Activated naive CD4-positive, alpha-beta T cell treated with anti-CD3 and anti-CD28 coated beads, Interleukin-2, amount 50 U/mL, for 24 hours (primary cell): Measurements from ENCODE around the gene MOGAT2.

ENCODE experiments used
- H3K27ac Mint-ChIP-seq: one replicate; pipeline ENCODE4 v1.8.0; 2021; ENCODE audit warnings: mild to moderate bottlenecking, mixed read lengths
- H3K27me3 Mint-ChIP-seq: one replicate; pipeline ENCODE4 v1.8.0; 2021; ENCODE audit warnings: mixed read lengths
- H3K36me3 Mint-ChIP-seq: one replicate; pipeline ENCODE4 v1.8.0; 2021; ENCODE audit warnings: mixed read lengths
- H3K4me1 Mint-ChIP-seq: one replicate; pipeline ENCODE4 v1.8.0; 2021; ENCODE audit warnings: mixed read lengths
- H3K4me3 Mint-ChIP-seq: one replicate; pipeline ENCODE4 v1.8.0; 2021; ENCODE audit warnings: mild to moderate bottlenecking, mixed read lengths
- H3K9me3 Mint-ChIP-seq: one replicate; pipeline ENCODE4 v1.8.0; 2021; ENCODE audit warnings: mixed read lengths

Gene MOGAT2

DNA sequence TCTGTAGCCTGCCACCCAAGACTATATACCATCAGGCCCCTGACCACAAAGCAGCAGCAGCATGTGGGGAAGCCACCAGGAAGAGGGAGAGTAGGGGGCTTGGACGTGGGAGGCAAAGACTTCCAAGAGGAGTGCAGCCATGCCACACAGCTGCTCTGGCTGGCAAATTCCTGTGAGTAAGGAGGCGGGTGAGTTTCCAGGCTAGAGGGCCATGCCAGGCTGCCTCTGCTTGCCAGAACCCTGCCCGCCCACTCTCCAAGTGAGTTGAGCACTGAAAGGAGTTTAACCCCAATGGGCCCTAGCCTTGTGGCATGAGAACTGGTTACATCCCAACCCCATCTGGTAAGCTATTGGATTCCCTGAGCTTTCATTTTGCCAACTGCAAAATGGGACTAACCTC is 46.2 kb downstream of the MOGAT2 start:
- Mint-ChIP-seq H3K4me3 (no peak overlapping the region), H3K4me1 (peaks cover 10% of the 10 kb centered on the region), H3K36me3 (no peaks in the 10 kb centered on the region)

DNA sequence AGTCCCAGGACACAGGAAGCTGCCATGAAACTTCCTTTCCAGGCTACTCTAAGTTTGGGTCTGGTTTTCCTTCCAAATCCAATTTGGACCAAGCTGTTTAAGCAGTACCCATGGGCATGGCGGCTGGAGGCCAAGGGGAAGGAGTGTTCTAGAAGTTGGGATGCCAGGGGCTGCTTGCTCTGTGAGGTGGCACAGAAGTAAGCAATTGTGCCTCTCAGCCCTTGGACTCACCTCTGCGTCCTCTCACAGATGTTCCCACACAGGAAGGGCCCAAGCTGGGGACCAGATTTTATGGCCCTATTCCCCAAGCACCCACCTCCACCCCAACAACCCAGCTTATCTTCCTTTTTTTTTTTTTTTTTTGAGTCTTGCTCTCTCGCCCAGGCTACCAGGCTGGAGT is 47.5 kb downstream of the MOGAT2 start:
- Mint-ChIP-seq H3K4me3 (no peak overlapping the region), H3K27me3 (peaks cover 7% of the 10 kb centered on the region), H3K27ac (no peak overlapping the region), H3K36me3 (no peaks in the 10 kb centered on the region), H3K4me1 (peaks cover 20% of the 10 kb centered on the region), H3K9me3 (no peaks in the 10 kb centered on the region)

More for the DNA sequence above, 46.2 kb downstream of the MOGAT2 start:
- Mint-ChIP-seq H3K27me3 (peaks cover 1% of the 10 kb centered on the region), H3K27ac (no peak overlapping the region), H3K9me3 (no peaks in the 10 kb centered on the region)

DNA sequence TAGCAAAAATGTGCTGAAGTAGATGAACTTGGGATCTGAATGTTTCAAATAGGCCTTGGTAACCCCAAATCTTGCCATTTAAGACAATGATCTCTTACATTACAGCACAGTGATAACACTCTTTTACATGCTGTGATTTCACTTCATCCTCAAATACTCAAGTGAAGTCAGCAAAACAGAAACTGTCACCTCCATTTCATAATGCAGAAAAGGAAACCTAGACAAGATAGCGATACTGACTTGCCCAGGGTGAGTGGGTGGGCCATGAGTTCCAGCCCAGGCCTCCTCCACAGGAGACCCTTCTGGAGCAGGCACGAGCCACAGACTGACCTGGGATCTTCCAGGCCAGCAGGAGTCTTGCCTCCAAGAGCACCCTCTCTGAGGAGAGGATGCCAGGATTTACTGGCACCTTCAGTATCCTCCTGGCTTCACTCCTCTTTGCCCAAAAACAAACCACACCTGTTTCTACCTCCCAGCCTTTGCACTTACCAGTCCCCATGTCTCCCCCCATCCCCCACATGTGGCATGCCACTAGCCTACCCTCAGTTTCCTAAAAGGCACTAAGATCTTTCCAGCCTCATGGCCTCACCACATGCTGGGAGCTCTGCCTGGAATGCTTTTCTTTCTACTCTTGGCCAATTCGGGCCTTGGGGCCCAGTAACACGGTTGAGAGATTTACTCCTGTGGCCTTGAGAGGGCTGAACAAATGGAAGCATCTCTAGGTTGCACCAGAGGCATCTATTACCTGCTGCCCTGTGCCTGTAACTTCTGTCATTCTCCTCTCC is 49.0 kb downstream of the MOGAT2 start:
- no peaks in the 10 kb centered on the region for H3K9me3 Mint-ChIP-seq

DNA sequence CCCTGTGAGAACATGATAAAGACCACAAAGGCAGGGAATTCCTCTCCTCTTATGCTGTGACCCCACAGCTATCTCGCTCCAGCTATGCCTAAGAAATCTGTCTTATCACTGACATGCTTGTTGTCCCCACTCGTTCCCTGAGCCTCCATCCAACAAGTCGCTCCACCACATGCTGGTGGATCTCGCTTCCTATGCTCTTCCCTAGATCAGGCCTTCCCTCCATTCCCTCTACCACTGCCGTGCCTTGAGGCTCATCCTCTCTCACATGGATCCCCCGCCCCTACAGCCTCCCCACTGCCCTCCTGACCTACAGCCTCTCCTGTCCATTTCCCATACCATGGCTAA is 49.6 kb downstream of the MOGAT2 start:
- Mint-ChIP-seq H3K4me3 (peak overlapping the region; percentile 80), H3K27me3 (peaks cover 13% of the 10 kb centered on the region), H3K27ac (peak overlapping the region; percentile 57), H3K9me3 (no peaks in the 10 kb centered on the region), H3K4me1 (peaks cover 21% of the 10 kb centered on the region), H3K36me3 (no peaks in the 10 kb centered on the region)

More for the DNA sequence above, 49.0 kb downstream of the MOGAT2 start:
- H3K4me1 Mint-ChIP-seq, result peaks cover 21% of the 10 kb centered on the region
- peaks cover 13% of the 10 kb centered on the region for H3K27me3 Mint-ChIP-seq
- H3K36me3 Mint-ChIP-seq, result no peaks in the 10 kb centered on the region
- no peak overlapping the region for H3K27ac Mint-ChIP-seq
- H3K4me3 Mint-ChIP-seq, result no peak overlapping the region

DNA sequence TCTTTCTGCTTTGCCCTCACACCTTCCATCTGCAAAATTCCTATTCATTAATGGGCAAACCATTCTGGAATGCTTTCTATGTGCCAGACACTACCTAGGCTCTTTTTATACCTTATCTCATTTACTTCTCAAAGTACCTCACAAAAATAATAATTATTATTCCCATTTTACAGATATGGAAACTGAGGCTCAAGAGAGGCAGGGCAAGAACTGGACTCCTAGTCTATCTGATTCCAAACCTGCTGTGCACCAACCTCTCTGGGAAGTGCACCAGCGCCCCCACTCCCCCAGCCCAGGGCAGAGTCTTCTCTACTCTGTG is 50.1 kb downstream of the MOGAT2 start:
- Mint-ChIP-seq H3K4me1 (peaks cover 21% of the 10 kb centered on the region), H3K27me3 (peaks cover 13% of the 10 kb centered on the region), H3K4me3 (peak overlapping the region; percentile 80), H3K9me3 (no peaks in the 10 kb centered on the region), H3K27ac (no peak overlapping the region), H3K36me3 (no peaks in the 10 kb centered on the region)

DNA sequence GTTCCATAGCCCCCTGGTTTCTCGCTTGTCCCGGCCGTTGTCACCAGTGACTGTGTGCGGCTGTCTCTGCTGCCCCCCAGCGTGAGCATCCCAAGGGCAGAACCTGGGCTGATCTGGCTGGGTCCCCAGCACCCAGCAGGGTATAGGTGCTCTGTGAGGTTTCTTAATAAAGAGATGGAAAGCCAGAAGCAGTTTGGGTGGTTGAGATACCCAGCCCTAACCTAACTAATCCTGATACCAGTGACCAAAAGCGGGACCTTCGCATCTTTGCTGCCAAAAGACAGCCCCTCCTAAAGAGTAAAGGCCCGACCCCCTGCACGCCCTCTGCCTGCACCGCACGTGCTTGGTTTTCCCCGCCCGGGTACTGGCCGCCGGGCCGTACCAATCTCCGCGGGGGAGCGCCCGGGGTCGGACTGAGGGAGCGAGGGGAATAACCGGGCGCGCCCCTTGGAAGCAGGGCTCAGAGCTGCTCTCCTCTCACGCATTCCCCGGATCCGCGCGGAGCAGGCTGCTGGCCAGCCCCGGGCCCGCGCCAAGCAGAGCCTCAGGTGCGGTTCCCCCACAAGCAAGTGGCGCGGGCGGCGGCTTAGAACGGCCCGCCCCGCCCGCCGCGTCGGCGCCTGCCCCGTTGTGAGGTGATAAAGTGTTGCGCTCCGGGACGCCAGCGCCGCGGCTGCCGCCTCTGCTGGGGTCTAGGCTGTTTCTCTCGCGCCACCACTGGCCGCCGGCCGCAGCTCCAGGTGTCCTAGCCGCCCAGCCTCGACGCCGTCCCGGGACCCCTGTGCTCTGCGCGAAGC is 50.7 kb downstream of the MOGAT2 start, which contains the start of gene DGAT2:
TSS of gene DGAT2 (plus strand) at position 667 of the 797 bp plus-strand sequence. CDS start 214 bp downstream, outside the sequence.
- H3K9me3 Mint-ChIP-seq, result no peaks in the 10 kb centered on the region
- peaks cover 13% of the 10 kb centered on the region for H3K27me3 Mint-ChIP-seq
- H3K36me3 Mint-ChIP-seq, result no peaks in the 10 kb centered on the region
- peak within 1 kb of the TSS; percentile 81 for H3K4me3 Mint-ChIP-seq
- H3K4me1 Mint-ChIP-seq, result peaks cover 21% of the 10 kb centered on the region
- H3K27ac Mint-ChIP-seq, result peak within 1 kb of the TSS; percentile 79

DNA sequence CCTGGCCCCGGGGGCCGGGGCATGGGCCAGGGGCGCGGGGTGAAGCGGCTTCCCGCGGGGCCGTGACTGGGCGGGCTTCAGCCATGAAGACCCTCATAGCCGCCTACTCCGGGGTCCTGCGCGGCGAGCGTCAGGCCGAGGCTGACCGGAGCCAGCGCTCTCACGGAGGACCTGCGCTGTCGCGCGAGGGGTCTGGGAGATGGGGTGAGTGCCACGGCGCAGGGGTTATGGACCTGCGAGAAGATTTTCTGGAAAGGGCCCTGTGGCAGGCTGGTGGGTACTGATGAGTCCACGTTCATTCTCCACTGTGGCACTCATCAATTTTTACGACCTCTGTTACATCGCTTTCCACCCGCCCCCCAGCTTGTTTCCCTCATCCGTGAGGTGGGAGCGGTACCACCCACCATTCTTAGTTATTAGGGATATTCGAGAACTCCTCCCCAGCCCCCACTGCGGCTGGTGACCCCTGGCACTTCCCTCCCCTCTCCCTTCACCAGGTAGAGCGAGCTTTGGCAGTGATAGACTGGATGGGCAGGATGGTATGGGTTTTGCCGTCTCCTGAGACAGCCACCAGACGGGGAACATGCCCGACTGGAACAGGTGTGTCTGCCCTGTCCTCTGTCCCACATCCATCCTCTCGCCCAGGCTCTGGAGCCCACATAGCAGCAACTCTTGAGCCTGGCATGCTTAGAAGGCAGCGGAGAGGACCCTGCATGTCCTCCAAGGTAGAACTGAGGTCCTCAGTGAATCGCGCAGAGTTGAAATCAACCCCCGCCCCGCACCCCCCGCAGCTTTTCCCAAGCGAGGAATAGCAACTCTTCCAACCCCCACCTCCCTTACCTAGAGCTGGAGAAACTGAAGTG is 51.5 kb downstream of the MOGAT2 start:
- H3K27ac Mint-ChIP-seq, result peak overlapping the region; percentile 32
- H3K9me3 Mint-ChIP-seq, result no peaks in the 10 kb centered on the region

DNA sequence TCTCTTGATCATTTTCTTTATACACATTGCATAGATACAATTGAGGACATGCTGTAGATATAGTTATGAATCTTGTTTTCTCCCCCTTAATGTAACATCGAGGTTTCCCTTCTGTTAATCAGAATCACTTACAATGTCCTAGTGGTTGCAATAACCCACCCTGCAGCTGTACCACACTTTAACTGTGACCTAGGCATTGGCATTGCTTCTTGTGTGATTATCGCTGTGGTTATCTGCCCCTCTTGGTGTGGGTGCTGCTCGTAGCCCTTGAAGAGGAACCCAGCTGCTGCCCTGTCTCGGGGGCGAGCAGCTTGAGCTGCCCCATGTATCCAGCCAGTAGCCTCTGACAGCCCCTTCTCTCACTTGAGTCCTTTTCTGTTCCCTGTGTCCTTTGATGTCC is 52.5 kb downstream of the MOGAT2 start:
- Mint-ChIP-seq H3K4me3 (peak overlapping the region; percentile 77), H3K9me3 (no peaks in the 10 kb centered on the region), H3K27ac (no peak overlapping the region), H3K27me3 (peaks cover 13% of the 10 kb centered on the region), H3K36me3 (no peaks in the 10 kb centered on the region), H3K4me1 (peaks cover 21% of the 10 kb centered on the region)

More for the DNA sequence above, 51.5 kb downstream of the MOGAT2 start:
- Mint-ChIP-seq H3K4me3 (peak overlapping the region; percentile 81), H3K36me3 (no peaks in the 10 kb centered on the region), H3K27me3 (peaks cover 13% of the 10 kb centered on the region), H3K4me1 (peaks cover 21% of the 10 kb centered on the region)

DNA sequence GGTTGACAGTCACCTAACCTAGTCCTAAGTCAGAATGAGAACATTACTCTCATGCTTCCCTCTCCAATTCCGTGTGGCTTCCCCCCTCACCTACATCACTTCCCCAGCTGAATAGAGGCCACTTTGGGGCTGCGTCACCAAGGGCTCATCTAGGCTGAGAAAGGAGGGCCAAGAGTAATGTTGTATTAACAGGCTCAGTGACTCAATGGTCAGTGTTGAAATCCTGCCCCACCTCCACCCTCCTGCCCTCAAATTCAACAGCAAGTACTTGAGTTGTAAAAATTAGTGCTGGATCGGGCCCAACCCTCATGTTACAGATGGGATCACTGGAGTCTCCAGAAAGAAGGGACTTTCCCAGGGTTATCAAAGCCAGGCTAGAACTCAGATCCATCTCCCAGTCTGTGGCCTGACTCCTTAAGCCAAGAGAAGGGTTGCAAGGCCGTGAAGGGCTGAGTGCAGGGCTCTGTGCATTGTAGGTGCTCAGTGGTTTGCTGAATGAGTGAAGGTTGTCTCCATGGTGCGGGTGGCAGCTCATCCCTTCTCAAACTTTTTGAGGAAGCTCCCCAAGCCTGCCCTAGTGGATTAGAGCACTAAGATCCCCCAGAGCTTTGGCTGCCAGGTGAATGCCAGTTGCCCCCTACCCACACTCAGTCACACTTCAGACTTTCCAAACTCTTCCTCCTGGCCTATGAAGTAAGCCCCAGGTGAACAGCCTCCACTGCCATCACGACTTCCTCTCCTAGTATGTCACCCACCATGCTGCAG is 54.2 kb downstream of the MOGAT2 start:
- H3K4me3 Mint-ChIP-seq, result no peak overlapping the region
- H3K4me1 Mint-ChIP-seq, result peaks cover 21% of the 10 kb centered on the region
- H3K9me3 Mint-ChIP-seq, result no peaks in the 10 kb centered on the region
- no peaks in the 10 kb centered on the region for H3K36me3 Mint-ChIP-seq
- no peak overlapping the region for H3K27ac Mint-ChIP-seq
- H3K27me3 Mint-ChIP-seq, result peaks cover 13% of the 10 kb centered on the region

DNA sequence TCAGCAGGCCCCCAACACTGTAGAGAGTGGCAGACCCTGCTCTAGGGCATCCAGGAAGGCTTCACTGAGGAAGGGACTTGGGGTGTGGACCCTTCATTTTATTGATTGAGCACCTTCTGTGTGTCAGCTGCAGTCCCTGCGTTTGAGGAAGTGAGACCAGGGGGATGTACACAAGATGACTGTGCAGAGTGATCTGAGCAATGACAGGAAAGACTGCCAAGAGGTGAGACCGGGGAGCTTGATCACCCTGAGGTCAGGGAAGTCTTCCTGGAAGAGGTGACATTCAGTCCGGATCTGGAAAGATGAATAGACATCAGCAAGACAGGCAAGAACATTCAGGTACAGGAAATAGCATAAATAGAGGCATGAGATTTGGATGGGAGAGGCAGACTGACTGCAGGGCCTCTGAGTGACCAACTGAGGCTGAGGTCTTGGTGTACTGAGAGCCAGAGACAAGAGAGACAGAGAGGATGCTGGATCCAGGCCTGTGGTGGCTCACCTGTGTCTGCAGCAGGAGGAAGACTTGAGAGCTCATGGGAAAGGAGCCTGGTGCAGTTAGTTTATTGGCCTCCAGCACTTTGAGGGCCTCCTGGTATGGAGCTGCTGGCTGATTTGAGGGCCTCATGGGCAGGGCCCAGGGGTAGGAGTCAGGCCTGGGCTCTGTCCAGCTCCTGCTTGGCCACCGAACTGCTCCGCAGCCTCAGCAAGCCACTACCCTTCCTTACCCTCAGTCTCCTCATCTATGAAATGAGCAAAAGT is 56.1 kb downstream of the MOGAT2 start:
- peaks cover 11% of the 10 kb centered on the region for H3K4me1 Mint-ChIP-seq
- H3K4me3 Mint-ChIP-seq, result no peak overlapping the region
- H3K27me3 Mint-ChIP-seq, result peaks cover 11% of the 10 kb centered on the region
- H3K27ac Mint-ChIP-seq, result no peak overlapping the region
- no peaks in the 10 kb centered on the region for H3K36me3 Mint-ChIP-seq
- H3K9me3 Mint-ChIP-seq, result no peaks in the 10 kb centered on the region

DNA sequence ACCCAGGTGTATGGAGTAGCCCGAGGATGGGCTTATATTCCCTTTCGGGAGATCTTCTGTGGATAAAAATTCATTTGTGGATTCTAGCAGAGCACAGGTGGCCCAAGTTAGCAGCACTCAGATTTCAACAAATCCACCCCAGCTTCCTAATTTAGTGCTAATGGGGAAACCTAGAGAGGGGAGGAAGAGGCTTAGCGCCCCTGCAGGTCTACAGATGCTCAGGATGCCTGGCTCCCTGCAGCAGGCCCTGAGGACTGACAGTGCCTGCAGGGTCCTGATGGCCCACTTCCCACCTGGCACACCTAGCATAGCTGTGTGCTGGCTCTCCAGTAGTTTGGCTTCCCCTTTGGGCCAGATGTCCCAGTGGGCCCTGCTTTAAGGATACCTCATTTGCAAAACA is 57.4 kb downstream of the MOGAT2 start:
- no peak overlapping the region for H3K4me3 Mint-ChIP-seq
- H3K9me3 Mint-ChIP-seq, result no peaks in the 10 kb centered on the region
- H3K27ac Mint-ChIP-seq, result no peak overlapping the region
- no peaks in the 10 kb centered on the region for H3K36me3 Mint-ChIP-seq
- peaks cover 6% of the 10 kb centered on the region for H3K27me3 Mint-ChIP-seq
- H3K4me1 Mint-ChIP-seq, result peaks cover 2% of the 10 kb centered on the region

DNA sequence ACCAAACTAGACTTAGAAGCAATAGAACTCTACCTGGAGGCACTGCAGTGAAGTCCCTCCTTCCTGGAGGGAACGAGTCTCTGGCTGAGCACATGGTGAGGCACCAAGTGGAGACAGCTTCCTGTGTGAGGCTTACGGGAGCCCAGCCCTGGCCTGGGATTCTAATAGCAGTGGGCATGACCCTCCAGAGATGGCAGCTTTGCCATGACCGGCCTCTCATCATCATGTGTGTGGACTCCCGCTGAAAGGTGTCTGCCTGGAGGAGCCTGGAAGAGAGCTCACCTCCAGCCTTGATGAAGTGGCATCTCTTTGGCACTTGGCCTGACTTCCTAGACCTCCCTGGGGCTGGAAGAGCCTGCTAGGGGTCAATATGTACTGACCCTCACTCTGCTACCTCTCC is 58.9 kb downstream of the MOGAT2 start:
- no peaks in the 10 kb centered on the region for H3K9me3 Mint-ChIP-seq
- H3K36me3 Mint-ChIP-seq, result no peaks in the 10 kb centered on the region
- no peaks in the 10 kb centered on the region for H3K4me1 Mint-ChIP-seq
- H3K27ac Mint-ChIP-seq, result no peak overlapping the region
- H3K27me3 Mint-ChIP-seq, result no peaks in the 10 kb centered on the region
- no peak overlapping the region for H3K4me3 Mint-ChIP-seq

DNA sequence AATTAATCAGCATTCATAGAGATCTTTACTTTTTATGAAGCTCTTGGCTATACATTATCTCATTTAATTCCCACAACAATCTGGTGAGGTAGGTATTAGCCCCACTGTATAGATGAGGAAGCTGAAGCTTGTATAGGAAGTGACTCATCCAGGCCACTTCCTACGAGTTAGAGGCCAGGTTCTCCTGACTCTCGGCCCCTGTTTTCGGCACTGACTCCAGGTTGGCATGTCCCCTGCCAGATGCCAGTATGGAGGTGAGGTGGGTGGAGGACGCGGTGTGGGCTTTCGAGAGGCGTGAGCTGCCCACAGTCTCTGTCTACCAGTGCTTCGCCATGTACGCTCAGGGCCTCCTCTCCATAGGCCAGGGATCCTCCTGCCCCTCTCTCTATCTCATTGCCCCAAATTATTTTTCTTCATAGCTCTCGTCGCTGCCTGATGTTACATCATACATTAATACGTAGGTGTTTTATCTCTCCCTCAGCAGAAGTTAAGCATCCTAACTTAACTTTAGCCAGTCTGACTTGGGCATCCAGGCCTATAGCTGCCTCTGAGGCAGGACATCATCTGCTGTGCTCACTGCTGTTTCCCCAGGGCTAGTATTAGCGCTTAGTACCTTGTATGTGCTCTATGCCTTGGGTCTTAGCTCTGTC is 59.9 kb downstream of the MOGAT2 start:
- Mint-ChIP-seq H3K9me3 (no peaks in the 10 kb centered on the region), H3K4me3 (no peak overlapping the region), H3K27me3 (no peaks in the 10 kb centered on the region), H3K36me3 (no peaks in the 10 kb centered on the region), H3K27ac (no peak overlapping the region), H3K4me1 (no peaks in the 10 kb centered on the region)

DNA sequence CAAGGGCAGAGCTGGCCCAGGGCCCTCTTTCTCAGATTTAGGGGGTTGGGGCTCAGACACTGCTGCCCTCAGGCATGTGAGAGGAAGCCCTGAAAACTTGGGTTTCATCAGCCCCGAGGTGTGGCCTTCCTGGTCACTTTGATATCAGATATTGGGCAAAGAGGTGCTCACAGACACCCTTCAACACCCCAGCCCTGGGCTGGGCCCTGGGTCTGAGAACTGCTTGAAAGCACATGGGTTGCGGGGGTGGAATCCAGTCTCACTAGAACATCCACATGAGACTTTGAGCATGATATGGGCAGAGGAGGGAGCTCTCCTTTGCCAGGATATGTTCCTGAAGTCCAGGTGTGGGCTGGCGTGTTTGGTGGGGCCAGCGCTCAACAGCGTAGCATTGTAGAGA is 61.3 kb downstream of the MOGAT2 start:
- Mint-ChIP-seq H3K27me3 (no peaks in the 10 kb centered on the region), H3K4me1 (no peaks in the 10 kb centered on the region), H3K4me3 (no peak overlapping the region), H3K9me3 (no peaks in the 10 kb centered on the region), H3K36me3 (no peaks in the 10 kb centered on the region), H3K27ac (no peak overlapping the region)
